Progenitor cell of endocrine pancreas (in vitro differentiated cells): Measurements from ENCODE around the gene PARL. TPM values are rescaled to one million over a fixed set of nuclear protein-coding genes. Genes with fewer than 3 reads are reported as not detected.
A peak's percentile ranks its signal among the peaks of the same experiment; 100 is the strongest.

Experiments used
- DNase-seq: peaks from one replicate; pipeline ENCODE4 v3.0.0; 2021; ENCODE audit warnings: low spot score; ENCODE audit not compliant: unreplicated experiment
- H3K27ac Mint-ChIP-seq: 2 replicates; pipeline ENCODE4 v1.8.0; 2021; ENCODE audit warnings: mild to moderate bottlenecking, moderate library complexity, mixed read lengths
- H3K27me3 Mint-ChIP-seq: 2 replicates; pipeline ENCODE4 v1.8.0; 2021; ENCODE audit warnings: mixed read lengths
- H3K36me3 Mint-ChIP-seq: 2 replicates; pipeline ENCODE4 v1.8.0; 2022; ENCODE audit warnings: mixed read lengths; ENCODE audit not compliant: insufficient read depth
- H3K4me1 Mint-ChIP-seq: 2 replicates; pipeline ENCODE4 v1.8.0; 2021; ENCODE audit warnings: low read depth, mixed read lengths
- H3K4me3 Mint-ChIP-seq: 2 replicates; pipeline ENCODE4 v1.8.0; 2021; ENCODE audit warnings: low read depth, mild to moderate bottlenecking, moderate library complexity, mixed read lengths
- H3K9me3 Mint-ChIP-seq: 2 replicates; pipeline ENCODE4 v1.8.0; 2021; ENCODE audit warnings: low read depth, mixed read lengths
- total RNA-seq: library from RNA; stranded (reverse); gene quantifications from 2 replicates; pipeline ENCODE4 v1.2.1, GENCODE V29; 2021
- TF ChIP-seq, protein P1 (sequence below): fragments of 200-600 bp; sonication (generic); IDR thresholded peaks from one replicate; pipeline ENCODE4 v1.5.0; 2021; ENCODE audit warnings: antibody characterized with exemption, mild to moderate bottlenecking; ENCODE audit not compliant: unreplicated experiment

Gene PARL
- total RNA-seq, 1 donor from 2014 or later: 54.8 TPM

DNA sequence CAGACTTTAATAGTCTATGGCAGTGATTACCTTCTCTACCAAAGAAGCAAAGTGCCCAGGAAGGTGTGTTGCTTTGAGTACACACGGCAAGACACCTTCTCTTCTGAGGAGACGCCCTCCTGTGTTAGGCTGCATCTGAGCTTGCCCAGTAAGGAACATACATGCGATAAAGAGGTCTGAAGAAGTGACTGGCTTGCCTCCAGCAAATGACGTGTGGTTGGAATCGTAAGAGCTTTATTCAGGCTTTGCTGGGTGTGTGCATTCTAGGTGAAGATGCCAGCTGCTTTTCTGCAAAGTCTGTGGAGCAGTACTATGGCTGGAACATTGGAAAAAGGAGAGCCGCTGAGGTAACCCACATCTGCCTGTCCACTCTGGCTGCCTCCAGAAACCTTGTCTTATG is 81.7 kb downstream of the PARL start:
- H3K27me3 Mint-ChIP-seq: no peaks in the 10 kb centered on the region
- no peaks in the 10 kb centered on the region for H3K4me1 Mint-ChIP-seq
- H3K9me3 Mint-ChIP-seq: no peaks in the 10 kb centered on the region
- no peak overlapping the region for H3K4me3 Mint-ChIP-seq
- TF ChIP-seq, protein P1, sequence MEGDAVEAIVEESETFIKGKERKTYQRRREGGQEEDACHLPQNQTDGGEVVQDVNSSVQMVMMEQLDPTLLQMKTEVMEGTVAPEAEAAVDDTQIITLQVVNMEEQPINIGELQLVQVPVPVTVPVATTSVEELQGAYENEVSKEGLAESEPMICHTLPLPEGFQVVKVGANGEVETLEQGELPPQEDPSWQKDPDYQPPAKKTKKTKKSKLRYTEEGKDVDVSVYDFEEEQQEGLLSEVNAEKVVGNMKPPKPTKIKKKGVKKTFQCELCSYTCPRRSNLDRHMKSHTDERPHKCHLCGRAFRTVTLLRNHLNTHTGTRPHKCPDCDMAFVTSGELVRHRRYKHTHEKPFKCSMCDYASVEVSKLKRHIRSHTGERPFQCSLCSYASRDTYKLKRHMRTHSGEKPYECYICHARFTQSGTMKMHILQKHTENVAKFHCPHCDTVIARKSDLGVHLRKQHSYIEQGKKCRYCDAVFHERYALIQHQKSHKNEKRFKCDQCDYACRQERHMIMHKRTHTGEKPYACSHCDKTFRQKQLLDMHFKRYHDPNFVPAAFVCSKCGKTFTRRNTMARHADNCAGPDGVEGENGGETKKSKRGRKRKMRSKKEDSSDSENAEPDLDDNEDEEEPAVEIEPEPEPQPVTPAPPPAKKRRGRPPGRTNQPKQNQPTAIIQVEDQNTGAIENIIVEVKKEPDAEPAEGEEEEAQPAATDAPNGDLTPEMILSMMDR: no peak
- DNase-seq: no peak
- H3K27ac Mint-ChIP-seq: no peak overlapping the region
- peaks cover 35% of the 10 kb centered on the region for H3K36me3 Mint-ChIP-seq

GRCh38 chr3:183801601-183802000 is 83.1 kb downstream of the PARL start:
- peaks cover 30% of the 10 kb centered on the region for H3K36me3 Mint-ChIP-seq
- H3K9me3 Mint-ChIP-seq: no peaks in the 10 kb centered on the region
- no peaks in the 10 kb centered on the region for H3K27me3 Mint-ChIP-seq

GRCh38 chr3:183800243-183800863 is 84.3 kb downstream of the PARL start:
- TF ChIP-seq, protein P1: no peak
- Mint-ChIP-seq H3K9me3 (no peaks in the 10 kb centered on the region), H3K4me3 (no peak overlapping the region), H3K27ac (no peak overlapping the region), H3K4me1 (no peaks in the 10 kb centered on the region), H3K36me3 (peaks cover 29% of the 10 kb centered on the region), H3K27me3 (no peaks in the 10 kb centered on the region)
- no peak for DNase-seq

More at GRCh38 chr3:183801601-183802000, 83.1 kb downstream of the PARL start:
- DNase-seq: no peak
- Mint-ChIP-seq H3K4me1 (no peaks in the 10 kb centered on the region), H3K4me3 (no peak overlapping the region), H3K27ac (no peak overlapping the region)
- TF ChIP-seq, protein P1: no peak

GRCh38 chr3:183799461-183799860 is 85.2 kb downstream of the PARL start:
- Mint-ChIP-seq H3K27ac (peak overlapping the region; percentile 77), H3K27me3 (no peaks in the 10 kb centered on the region), H3K4me1 (no peaks in the 10 kb centered on the region), H3K36me3 (peaks cover 28% of the 10 kb centered on the region), H3K9me3 (no peaks in the 10 kb centered on the region), H3K4me3 (no peak overlapping the region)
- no peak for DNase-seq
- TF ChIP-seq, protein P1: no peak

DNA sequence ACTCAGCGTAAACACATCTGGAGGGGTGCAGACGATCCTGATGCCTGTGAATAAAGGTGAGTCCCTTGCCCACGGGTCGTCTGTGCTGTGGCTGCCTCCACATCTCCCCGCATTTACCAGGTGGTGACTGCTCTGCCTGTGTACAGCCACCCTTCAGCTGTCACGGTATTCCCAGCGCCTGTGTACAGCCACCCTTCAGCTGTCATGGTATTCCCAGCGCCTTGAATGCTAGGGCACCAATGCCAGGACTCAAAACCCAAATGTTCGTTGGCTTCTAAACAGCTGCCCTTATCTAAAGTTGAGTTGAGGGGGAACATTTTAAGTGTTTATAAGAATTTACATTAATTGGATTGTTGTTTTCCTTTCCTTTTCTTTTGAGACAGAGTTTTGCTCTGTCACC is 86.7 kb downstream of the PARL start:
- no peak for DNase-seq
- no peak overlapping the region for H3K27ac Mint-ChIP-seq
- no peak overlapping the region for H3K4me3 Mint-ChIP-seq
- no peaks in the 10 kb centered on the region for H3K27me3 Mint-ChIP-seq
- H3K4me1 Mint-ChIP-seq: no peaks in the 10 kb centered on the region
- TF ChIP-seq, protein P1: no peak
- H3K9me3 Mint-ChIP-seq: no peaks in the 10 kb centered on the region
- peaks cover 27% of the 10 kb centered on the region for H3K36me3 Mint-ChIP-seq
